ENCODE results near the gene PPIL4. TPM values are rescaled to one million over a fixed set of nuclear protein-coding genes. Genes with fewer than 3 reads are reported as not detected.
A peak's percentile ranks its signal among the peaks of the same experiment; 100 is the strongest.

The PPIL4 gene
- total and polyA plus RNA-seq, 2 donors (not counting 3 experiments of a cell fraction or from before 2014, with no cell fraction given): 2.2 to 27.8 TPM

DNA sequence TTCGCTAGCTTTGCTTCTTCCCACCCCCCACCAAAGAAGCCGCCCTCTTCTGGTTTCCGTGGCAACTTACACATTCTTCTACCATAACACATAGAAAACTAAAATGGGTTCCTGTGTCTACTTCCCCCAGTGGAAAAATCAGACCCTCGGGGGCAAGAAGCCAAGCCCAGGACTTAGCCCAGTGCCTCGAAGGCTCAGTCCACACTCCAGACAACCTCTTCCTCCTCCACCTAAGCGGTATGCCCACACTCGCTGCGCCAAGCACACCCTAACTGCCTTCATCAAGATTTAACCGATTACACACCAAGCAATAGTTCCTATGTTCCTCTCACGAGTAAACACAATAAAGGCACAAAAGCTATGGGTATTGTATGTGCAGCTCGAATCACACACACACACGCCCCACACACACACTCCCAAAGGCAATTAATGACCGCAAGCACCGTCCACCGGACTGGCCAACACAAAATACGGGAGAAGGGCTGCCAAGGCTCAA lies 537 bp downstream of the PPIL4 start:
- intact Hi-C loops (cut with micrococcal nuclease): loop anchor here (5.0 to 10.0 kb wide), 2 partner anchors 211 to 312 kb away; no protein-coding TSS in a partner anchor
- CTCF ChIA-PET: interaction anchor here (0.9 to 4.3 kb wide), 6 partner anchors 8 to 517 kb away, joined by 4 to 35 read pairs (median 4); partner anchors contain the start of gene GINM1

More for the DNA sequence above, 537 bp downstream of the PPIL4 start:
- Histone ChIP-seq H3K9me3 (replicated peaks; ENCODE audit: control insufficient read depth, insufficient read depth, low read length) (no peaks in the 10 kb centered on the region), H3K9me1 (replicated peaks; ENCODE audit: control insufficient read depth, extremely low read depth, insufficient read depth, low read length) (no peaks in the 10 kb centered on the region), H3K79me2 (ENCODE audit: control insufficient read depth, insufficient read depth, low read length) (peaks cover 38% of the 10 kb centered on the region), H3K4me1 (ENCODE audit: control insufficient read depth, extremely low read depth, insufficient read depth, low read length) (peaks cover 8% of the 10 kb centered on the region), H2AFZ (ENCODE audit: low read depth, low read length) (peak overlapping the region; percentile 16), H3K36me3 (ENCODE audit: control insufficient read depth in 2 of 2, extremely low read depth in 1 of 2, insufficient read depth in 2 of 2, low read length in 2 of 2) (peaks cover 0 to under 1% of the 10 kb centered on the region in 2 experiments), H3K4me3 (replicated peaks in 1 of 3; ENCODE audit: insufficient read depth in 1 of 3, low read depth in 1 of 3, low read length in 3 of 3) (peak overlapping the region; percentile 59 to 85 (median 62)), H3K9ac (replicated peaks; ENCODE audit: extremely low read depth, insufficient read depth, low read length) (peak overlapping the region; percentile 98), H3K4me2 (ENCODE audit: insufficient read depth, low read length) (peak overlapping the region; percentile 91), H3K27ac (ENCODE audit: insufficient read depth, low read depth, low read length) (peak overlapping the region; percentile 92), H4K20me1 (replicated peaks; ENCODE audit: control insufficient read depth, extremely low read depth, insufficient read depth, low read length) (no peaks in the 10 kb centered on the region), H3K27me3 (ENCODE audit: control insufficient read depth in 2 of 2, insufficient read depth in 2 of 2, low read length in 2 of 2) (peaks cover 0 to 3% of the 10 kb centered on the region in 2 experiments)
- dilution Hi-C loops (cut with MboI; ENCODE audit: extremely low pct_ligation_motif_present, low sequenced_read_pairs): no loop called here
- DNase-seq (ENCODE audit: low read depth, low spot score) (peak; percentile 86), FAIRE-seq (no peak)
- TSS peak; percentile 62 for BruUV-seq (replicated peaks)
- TF ChIP-seq POLR2A (IDR thresholded peaks at IDR 0.05; ENCODE audit: low read depth, low read length) (no peak), CTCF (IDR thresholded peaks at IDR 0.05; ENCODE audit: extremely low read depth in 1 of 2, insufficient read depth in 1 of 2, low read depth in 1 of 2, low read length in 2 of 2) (no peak), EZH2 (IDR thresholded peaks at IDR 0.05; ENCODE audit: borderline replicate concordance, low read depth, low read length, severe bottlenecking) (no peak)
- TF ChIP-seq, protein P1, sequence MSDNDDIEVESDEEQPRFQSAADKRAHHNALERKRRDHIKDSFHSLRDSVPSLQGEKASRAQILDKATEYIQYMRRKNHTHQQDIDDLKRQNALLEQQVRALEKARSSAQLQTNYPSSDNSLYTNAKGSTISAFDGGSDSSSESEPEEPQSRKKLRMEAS (IDR thresholded peaks at IDR 0.05; ENCODE audit: insufficient read depth, insufficient read length): no peak
- POLR2A ChIA-PET: no interaction called here
